Erythroblast (primary cell): ENCODE results near the gene MORN2.

Source experiments
- GATA1 ChIP-seq: IDR thresholded peaks from 2 replicates; pipeline ENCODE4 v1.6.1; 2011; ENCODE audit warnings: low read depth, mild to moderate bottlenecking, control low read depth, low read length, moderate library complexity
- POLR2A ChIP-seq: IDR thresholded peaks from 2 replicates; pipeline ENCODE4 v1.6.1; 2011; ENCODE audit warnings: mild to moderate bottlenecking, low read length

GRCh38 chr2:38836791-38837190 lies 39.0 kb upstream of the MORN2 start:
- no peak for TF ChIP-seq POLR2A
- no peak for TF ChIP-seq GATA1
